SIG-M5 treated with dmso at 0.1 percent for 504 hours (cell line): ENCODE measurements around the gene IFITM5.
"Not testable (repeated sequence)": the region's sequence is repeated elsewhere in the genome, so short reads cannot be mapped to it uniquely, and the experiment has no call there.

Experiments used
- DNase-seq: peaks from one replicate; lab custom pipeline; 2025; ENCODE audit not compliant: unreplicated experiment; lab: John Stamatoyannopoulos, UW

IFITM5 gene

GRCh38 chr11:295351-296170 is 3.8 kb downstream of the IFITM5 start:
- DNase-seq: no peak

- DNase-seq: no peak
Observed at GRCh38 chr11:294780-295179, 4.5 kb downstream of the IFITM5 start.

GRCh38 chr11:293852-294661 is 5.3 kb downstream of the IFITM5 start:
- no peak for DNase-seq

GRCh38 chr11:293271-293851 is 6.0 kb downstream of the IFITM5 start:
- no peak for DNase-seq

GRCh38 chr11:292211-293121 is 6.9 kb downstream of the IFITM5 start:
- no peak for DNase-seq

GRCh38 chr11:291281-292210 is 7.8 kb downstream of the IFITM5 start:
- no peak for DNase-seq

GRCh38 chr11:290621-291231 is 8.6 kb downstream of the IFITM5 start:
- DNase-seq: no peak

- DNase-seq: no peak
Observed at GRCh38 chr11:289712-290620, 9.4 kb downstream of the IFITM5 start.

GRCh38 chr11:289398-289711 is 10.0 kb downstream of the IFITM5 start:
- DNase-seq: no peak

- no peak for DNase-seq
Observed at GRCh38 chr11:288478-289397, 10.6 kb downstream of the IFITM5 start, which contains the start of gene PGGHG. Gene PGGHG (plus strand): TSS chr11:289126. CDS start chr11:289817, 691 bp downstream.

GRCh38 chr11:287821-288477 is 11.4 kb downstream of the IFITM5 start:
- no peak for DNase-seq

GRCh38 chr11:286977-287820 is 12.1 kb downstream of the IFITM5 start:
- DNase-seq: not testable (repeated sequence)

GRCh38 chr11:285894-286220 is 13.5 kb downstream of the IFITM5 start:
- no peak for DNase-seq

GRCh38 chr11:285021-285893 is 14.1 kb downstream of the IFITM5 start:
- no peak for DNase-seq
